ENCODE data around the gene CYP1A2. TPM values are rescaled to one million over a fixed set of nuclear protein-coding genes. Genes with fewer than 3 reads are reported as not detected.
"Not testable (repeated sequence)": the region's sequence is repeated elsewhere in the genome, so short reads cannot be mapped to it uniquely, and the experiment has no call there.

The CYP1A2 gene
- total RNA-seq, 2 experiments from 2014 or later: not detected

DNA sequence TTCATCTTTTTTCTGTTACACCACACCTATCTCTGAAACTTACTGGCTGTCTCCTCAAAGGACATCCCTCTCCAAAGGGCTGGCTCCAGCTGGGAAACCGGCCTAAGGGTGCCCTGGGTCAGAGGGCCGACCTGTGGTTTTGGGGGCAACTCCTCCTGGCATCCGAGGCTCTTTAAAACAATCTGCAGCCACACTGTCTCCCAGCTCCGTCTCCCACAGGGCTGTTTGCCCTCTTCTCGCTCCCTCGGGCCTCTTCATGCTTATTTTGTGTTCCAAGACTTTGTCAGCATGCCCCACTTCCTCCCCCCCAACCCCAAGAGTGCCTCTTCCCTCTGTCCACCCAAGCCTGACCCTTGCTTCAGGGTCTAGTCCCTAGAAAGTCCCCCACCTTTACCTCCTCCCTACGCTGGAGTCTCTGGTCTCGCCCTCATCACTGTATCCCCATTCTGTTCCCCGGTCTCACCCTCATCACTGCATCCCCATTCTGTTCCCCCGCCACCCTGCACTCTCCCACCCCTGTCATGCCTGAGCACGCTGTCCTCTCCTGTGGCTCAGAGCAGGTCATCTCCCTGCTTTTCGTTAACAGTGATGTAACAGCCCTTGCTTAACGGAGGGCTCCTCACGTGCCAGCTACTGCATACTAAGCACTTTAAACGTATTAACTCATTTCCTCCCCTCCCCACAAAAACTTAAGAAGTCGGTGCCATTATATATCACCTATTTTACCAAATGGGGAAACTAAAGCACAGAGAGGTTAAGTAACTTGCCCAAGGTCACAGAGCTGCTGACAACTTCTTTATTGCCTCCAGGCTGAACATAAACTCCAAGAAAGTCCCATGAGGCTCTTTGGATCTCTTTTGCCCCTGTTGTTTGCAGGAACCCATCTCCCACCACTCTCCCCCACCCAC lies 32.1 kb downstream of the CYP1A2 start:
- peak overlapping the region; percentile 84 for H3K4me3 Mint-ChIP-seq
- CTCF ChIA-PET: interaction anchor here (0.6 to 29.5 kb wide), 12 partner anchors 2 to 371 kb away, joined by 3 to 1193 read pairs (median 4); partner anchors contain the start of genes CSK and ULK3
- H3K4me1 Mint-ChIP-seq (ENCODE audit: low read depth): peaks cover 53% of the 10 kb centered on the region
- H3K27ac Mint-ChIP-seq: peak overlapping the region; percentile 96
- peak; percentile 78 for DNase-seq
- H3K36me3 Mint-ChIP-seq (ENCODE audit: low read depth): peaks cover 44% of the 10 kb centered on the region
- H3K27me3 Mint-ChIP-seq (ENCODE audit: low read depth): no peaks in the 10 kb centered on the region
- H3K9me3 Mint-ChIP-seq: no peaks in the 10 kb centered on the region
- intact Hi-C loops (cut with micrococcal nuclease): loop anchor here (1.0 to 10.0 kb wide), 3 partner anchors 20 to 844 kb away; partner anchors contain the start of genes SNUPN and ULK3

DNA sequence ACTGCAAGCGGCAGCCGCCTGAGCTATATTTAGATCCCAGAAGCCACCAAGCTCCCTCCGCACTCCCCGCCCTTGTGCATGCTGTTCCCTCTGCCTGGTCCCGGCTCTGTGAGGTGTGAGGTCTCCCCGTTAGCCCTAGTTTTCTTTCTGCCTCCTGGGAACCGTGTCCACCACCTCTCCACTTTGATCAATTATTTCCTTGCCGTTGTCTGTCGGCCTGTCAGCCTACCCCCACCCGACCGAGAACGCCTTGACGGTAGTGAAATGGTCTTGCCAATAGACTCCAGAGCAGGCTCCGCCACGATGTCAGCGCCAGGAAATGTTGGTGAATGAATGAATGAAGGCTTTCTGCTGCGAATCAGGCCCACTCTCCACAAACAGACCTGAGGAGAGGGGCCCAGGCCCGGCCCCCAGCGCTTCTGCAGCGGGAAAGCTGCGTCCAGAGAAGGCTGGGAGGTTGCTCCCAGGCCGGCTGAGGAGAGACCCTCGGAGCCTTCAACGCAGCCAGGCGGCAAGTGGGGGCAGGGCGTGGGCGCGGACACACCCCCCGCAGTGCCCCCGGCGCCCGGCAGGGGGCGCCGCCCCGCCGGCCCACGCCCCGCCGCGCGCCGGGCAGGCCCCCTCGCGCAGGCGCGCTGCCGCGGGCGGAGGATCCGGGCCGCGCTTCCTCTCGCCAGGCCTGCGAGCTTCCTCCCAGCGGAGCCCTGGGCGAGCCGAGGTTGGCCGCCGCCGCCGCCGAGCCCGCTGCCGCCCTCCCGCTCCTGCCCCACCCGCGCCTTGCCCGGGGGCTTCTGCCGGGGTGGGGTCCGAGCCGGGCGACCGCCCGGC lies 33.0 kb downstream of the CYP1A2 start, which contains the start of gene CSK:
CSK (plus strand) TSS at position 650 of the 828 bp plus-strand sequence. CDS start 16,218 bp downstream, outside the sequence.
- Mint-ChIP-seq H3K4me3 (peak within 1 kb of the TSS; percentile 93), H3K36me3 (ENCODE audit: low read depth) (peaks cover 49% of the 10 kb centered on the region), H3K27me3 (ENCODE audit: low read depth) (no peaks in the 10 kb centered on the region), H3K4me1 (ENCODE audit: low read depth) (peaks cover 46% of the 10 kb centered on the region), H3K27ac (peak within 1 kb of the TSS; percentile 99), H3K9me3 (no peaks in the 10 kb centered on the region)
- CTCF ChIA-PET: interaction anchor here (0.6 to 29.5 kb wide), 9 partner anchors 3 to 164 kb away, joined by 3 to 1193 read pairs (median 4); partner anchors contain the start of genes CSK and ULK3
- intact Hi-C loops (cut with micrococcal nuclease): loop anchor here (1.0 to 10.0 kb wide), 3 partner anchors 19 to 843 kb away; partner anchors contain the start of genes SNUPN and ULK3
- DNase-seq: peak; percentile 74

DNA sequence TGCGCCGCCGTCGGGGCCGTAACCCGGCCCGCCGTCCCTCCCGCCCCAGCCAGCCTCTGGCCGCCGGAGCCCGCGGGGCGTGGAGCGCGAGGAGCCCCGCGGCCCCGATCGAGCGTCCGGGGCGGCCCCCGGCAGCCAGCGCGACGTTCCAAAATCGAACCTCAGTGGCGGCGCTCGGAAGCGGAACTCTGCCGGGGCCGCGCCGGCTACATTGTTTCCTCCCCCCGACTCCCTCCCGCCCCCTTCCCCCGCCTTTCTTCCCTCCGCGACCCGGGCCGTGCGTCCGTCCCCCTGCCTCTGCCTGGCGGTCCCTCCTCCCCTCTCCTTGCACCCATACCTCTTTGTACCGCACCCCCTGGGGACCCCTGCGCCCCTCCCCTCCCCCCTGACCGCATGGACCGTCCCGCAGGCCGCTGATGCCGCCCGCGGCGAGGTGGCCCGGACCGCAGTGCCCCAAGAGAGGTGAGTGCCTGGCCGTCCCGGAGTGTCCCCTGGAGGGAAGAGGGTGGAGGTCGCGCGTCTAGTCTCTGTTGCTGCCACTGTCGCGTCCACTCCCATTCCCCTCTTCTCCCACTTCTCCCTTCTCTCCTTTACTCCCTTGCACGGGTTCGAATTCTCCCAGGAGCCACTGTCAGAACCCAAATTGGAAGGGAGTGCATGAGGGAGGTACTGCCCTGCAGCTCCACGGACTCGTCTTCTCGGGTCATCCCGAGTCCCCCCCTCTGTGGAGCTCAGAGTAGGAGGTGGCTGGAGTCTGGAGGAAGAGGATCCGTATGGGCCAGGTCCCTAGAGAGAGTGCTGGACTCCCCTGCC lies 33.8 kb downstream of the CYP1A2 start:
- CTCF ChIA-PET: interaction anchor here (0.6 to 29.5 kb wide), 5 partner anchors 4 to 311 kb away, joined by 3 to 1193 read pairs (median 3); partner anchors contain the start of gene CSK
- H3K27me3 Mint-ChIP-seq (ENCODE audit: low read depth): no peaks in the 10 kb centered on the region
- H3K4me3 Mint-ChIP-seq: peak overlapping the region; percentile 93
- peak; percentile 68 for DNase-seq
- peak overlapping the region; percentile 99 for H3K27ac Mint-ChIP-seq
- H3K4me1 Mint-ChIP-seq (ENCODE audit: low read depth): peaks cover 43% of the 10 kb centered on the region
- H3K9me3 Mint-ChIP-seq: no peaks in the 10 kb centered on the region
- intact Hi-C loops (cut with micrococcal nuclease): loop anchor here (10.0 kb wide), 1 partner anchor 842 kb away; the partner anchor contains the start of gene SNUPN
- peaks cover 49% of the 10 kb centered on the region for H3K36me3 Mint-ChIP-seq (ENCODE audit: low read depth)

DNA sequence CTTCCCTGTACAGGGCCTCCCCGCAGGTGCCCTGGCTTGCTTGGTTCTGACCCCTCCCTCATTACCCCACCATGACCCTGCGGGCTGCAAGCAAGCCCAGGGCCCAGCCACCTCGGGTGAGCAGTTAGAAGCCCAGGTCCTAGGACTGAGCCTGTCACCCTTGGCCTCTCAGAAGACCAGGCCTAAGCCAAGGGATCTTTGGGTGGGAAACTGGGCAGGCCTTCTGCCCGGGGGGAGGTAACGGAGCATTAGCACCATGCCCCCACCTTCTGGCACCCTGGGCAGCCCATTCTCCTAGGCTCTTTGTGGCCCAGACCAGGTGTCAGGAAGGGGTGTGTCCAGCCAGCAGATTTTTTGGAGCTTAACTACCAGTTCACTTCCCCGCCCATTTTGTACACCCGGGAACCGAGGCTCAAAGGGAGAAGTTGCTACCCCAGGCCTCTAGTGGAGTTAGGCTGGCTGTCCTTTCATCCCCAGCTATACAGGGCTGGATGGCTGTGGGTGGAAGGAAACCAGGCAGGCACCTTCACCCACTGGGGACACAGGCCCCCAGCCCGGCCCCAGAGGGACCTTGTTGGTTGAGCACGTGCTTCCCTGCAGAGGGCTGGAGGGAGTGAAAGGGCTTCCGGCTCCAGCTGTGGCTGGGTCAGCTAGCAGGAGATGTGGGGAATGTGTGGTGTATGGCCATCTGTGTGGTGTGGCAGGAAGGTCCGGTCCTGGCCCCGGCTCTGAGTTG lies 34.6 kb downstream of the CYP1A2 start:
- intact Hi-C loops (cut with micrococcal nuclease): loop anchor here (10.0 kb wide), 1 partner anchor 842 kb away; the partner anchor contains the start of gene SNUPN
- DNase-seq: peak; percentile 60
- Mint-ChIP-seq H3K27me3 (ENCODE audit: low read depth) (no peaks in the 10 kb centered on the region), H3K27ac (peak overlapping the region; percentile 99), H3K4me1 (ENCODE audit: low read depth) (peaks cover 43% of the 10 kb centered on the region), H3K36me3 (ENCODE audit: low read depth) (peaks cover 52% of the 10 kb centered on the region), H3K9me3 (no peaks in the 10 kb centered on the region), H3K4me3 (peak overlapping the region; percentile 93)
- CTCF ChIA-PET: interaction anchor here (0.6 to 29.5 kb wide), 5 partner anchors 5 to 312 kb away, joined by 3 to 1193 read pairs (median 9); partner anchors contain the start of gene CSK

DNA sequence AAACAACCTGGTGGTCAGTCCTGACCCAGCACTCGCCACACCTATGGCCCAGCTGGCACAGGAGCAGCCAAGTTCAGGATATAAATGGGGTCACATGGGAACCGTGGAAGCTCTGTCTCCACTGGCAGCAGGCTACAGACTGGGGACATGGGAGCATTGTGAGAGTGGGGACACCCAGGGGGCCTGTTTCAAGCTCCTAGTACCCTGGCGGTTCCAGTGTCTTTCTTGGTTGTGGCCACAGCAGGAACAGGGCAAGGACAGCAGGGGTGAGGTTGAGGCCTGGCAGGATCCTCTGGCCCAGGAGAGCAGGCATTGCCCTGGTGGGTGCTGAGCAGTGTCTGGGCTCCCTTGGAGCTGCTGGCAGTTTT lies 35.1 kb downstream of the CYP1A2 start:
- H3K9me3 Mint-ChIP-seq: no peaks in the 10 kb centered on the region
- intact Hi-C loops (cut with micrococcal nuclease): loop anchor here (10.0 kb wide), 1 partner anchor 841 kb away; the partner anchor contains the start of gene SNUPN
- CTCF ChIA-PET: interaction anchor here (0.8 to 29.5 kb wide), 7 partner anchors 5 to 152 kb away, joined by 3 to 1193 read pairs (median 4); partner anchors contain the start of genes CSK and SCAMP2

DNA sequence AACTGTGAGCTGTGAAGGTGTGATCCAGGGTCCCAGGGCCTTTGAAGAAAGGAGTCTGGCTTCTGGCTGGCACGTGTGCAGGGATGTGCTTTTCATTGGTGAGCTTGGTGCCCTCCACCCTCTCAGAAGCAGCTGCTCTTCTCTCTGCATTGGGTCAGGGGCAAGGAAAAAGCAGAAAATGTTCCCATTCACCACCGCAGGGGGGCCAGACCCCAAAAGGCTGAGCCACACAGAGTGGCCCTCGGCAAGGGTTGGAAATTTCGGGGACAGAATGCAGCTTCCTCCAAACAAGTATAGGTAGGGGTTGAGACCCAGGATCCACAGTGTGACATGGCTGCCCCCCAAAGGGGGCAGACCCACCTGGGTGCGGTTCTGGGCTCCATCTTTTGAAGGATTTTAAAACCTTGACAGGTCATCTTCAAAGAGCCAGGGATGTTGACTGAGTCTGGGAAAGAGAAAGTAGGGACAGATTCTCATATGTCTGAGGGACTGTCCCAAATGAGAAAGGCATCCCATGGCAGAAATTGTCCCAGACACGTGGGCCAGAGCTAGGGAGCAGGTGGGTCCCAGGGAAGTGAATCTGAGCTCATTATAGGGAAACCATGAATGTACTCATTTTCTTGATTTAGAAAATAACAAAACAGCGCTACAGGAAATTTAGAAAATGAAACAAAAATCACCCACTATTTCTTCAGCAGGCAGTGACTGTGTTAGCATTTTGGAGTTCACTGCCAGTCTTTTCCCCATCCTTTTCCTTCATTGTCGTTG lies 36.0 kb downstream of the CYP1A2 start:
- peaks cover 41% of the 10 kb centered on the region for H3K4me1 Mint-ChIP-seq (ENCODE audit: low read depth)
- CTCF ChIA-PET: interaction anchor here (0.6 to 29.5 kb wide), 7 partner anchors 6 to 153 kb away, joined by 3 to 1193 read pairs (median 7); partner anchors contain the start of genes CSK and SCAMP2
- no peaks in the 10 kb centered on the region for H3K27me3 Mint-ChIP-seq (ENCODE audit: low read depth)
- peaks cover 63% of the 10 kb centered on the region for H3K36me3 Mint-ChIP-seq (ENCODE audit: low read depth)
- intact Hi-C loops (cut with micrococcal nuclease): loop anchor here (5.0 to 10.0 kb wide), 4 partner anchors 242 to 840 kb away; partner anchors contain the start of genes ARID3B, C15orf39, PML and SNUPN
- DNase-seq: no peak
- peak overlapping the region; percentile 99 for H3K27ac Mint-ChIP-seq
- no peaks in the 10 kb centered on the region for H3K9me3 Mint-ChIP-seq
- peak overlapping the region; percentile 93 for H3K4me3 Mint-ChIP-seq

More for the DNA sequence above, 35.1 kb downstream of the CYP1A2 start:
- no peaks in the 10 kb centered on the region for H3K27me3 Mint-ChIP-seq (ENCODE audit: low read depth)
- H3K4me1 Mint-ChIP-seq (ENCODE audit: low read depth): peaks cover 41% of the 10 kb centered on the region
- H3K36me3 Mint-ChIP-seq (ENCODE audit: low read depth): peaks cover 56% of the 10 kb centered on the region
- peak overlapping the region; percentile 99 for H3K27ac Mint-ChIP-seq
- no peak for DNase-seq
- peak overlapping the region; percentile 93 for H3K4me3 Mint-ChIP-seq

DNA sequence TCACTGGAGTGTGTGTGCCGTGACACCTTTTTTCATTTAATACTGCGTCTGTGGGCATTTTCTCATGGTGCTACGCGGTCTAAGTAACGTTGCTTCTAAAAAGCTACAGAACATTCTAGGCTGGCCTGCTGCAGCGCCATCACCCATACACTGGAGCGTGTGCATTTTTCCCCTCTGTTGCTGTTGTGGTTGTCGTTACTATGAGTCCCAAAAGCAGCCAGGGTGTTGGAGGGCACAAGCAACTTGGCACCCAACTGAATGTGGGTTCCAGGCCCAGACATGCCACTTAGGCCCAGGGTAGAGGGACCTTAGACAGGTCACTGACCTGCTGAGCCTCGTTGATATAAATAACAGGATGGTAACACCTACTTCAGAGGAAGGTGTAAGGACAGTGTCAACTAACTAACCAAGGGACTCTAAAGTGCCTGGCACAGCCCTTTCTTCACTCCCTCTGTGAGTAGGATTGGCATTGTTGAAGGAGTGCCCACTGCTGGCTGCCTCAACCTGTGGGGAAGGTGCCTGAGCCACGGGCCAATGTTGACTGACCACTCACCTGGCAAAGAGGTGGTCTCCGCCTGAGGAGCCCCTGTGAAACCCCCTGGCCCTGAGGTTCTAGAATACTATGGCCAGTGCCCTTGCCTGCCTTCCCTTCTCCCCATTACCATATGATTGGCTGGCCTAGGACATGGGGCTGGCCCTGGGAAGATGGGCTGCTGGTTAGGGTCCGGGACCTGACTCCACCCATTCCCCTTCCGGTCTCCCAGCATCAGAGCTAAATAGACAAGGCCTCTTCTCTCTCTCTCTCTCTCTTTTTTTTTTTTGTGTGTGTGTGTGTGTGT lies 36.8 kb downstream of the CYP1A2 start:
- Mint-ChIP-seq H3K27me3 (ENCODE audit: low read depth) (no peaks in the 10 kb centered on the region), H3K9me3 (no peaks in the 10 kb centered on the region)

DNA sequence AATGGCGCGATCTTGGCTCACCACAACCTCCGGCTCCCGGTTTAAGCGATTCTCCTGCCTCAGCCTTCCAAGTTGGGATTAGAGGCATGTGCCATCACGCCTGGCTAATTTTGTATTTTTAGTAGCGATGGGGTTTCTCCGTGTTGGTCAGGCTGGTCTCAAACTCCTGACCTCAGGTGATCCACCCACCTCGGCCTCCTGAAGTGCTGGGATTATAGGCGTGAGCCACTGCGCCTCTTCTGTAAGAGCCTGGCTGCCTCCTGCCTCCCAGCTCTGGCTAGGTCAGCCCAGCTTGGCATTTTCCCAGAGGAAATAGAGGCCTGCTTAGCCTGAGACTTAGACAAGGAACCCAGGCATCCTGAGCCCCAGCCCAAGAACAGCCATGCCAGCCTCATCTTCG lies 37.4 kb downstream of the CYP1A2 start:
- not testable (repeated sequence) for H3K27me3 Mint-ChIP-seq (ENCODE audit: low read depth); DNase-seq; H3K9me3 Mint-ChIP-seq
- CTCF ChIA-PET: interaction anchor here (1.3 to 29.5 kb wide), 3 partner anchors 5 to 150 kb away, joined by 3 to 1193 read pairs (median 1193); partner anchors contain the start of gene CSK
- peak overlapping the region; percentile 99 for H3K27ac Mint-ChIP-seq
- intact Hi-C loops (cut with micrococcal nuclease): loop anchor here (2.0 to 10.0 kb wide), 5 partner anchors 244 to 839 kb away; partner anchors contain the start of genes ARID3B, C15orf39, PML and SNUPN
- H3K4me3 Mint-ChIP-seq: peak overlapping the region; percentile 93
- peaks cover 64% of the 10 kb centered on the region for H3K36me3 Mint-ChIP-seq (ENCODE audit: low read depth)
- H3K4me1 Mint-ChIP-seq (ENCODE audit: low read depth): peaks cover 44% of the 10 kb centered on the region

More for the DNA sequence above, 36.8 kb downstream of the CYP1A2 start:
- CTCF ChIA-PET: interaction anchor here (1.2 to 29.5 kb wide), 4 partner anchors 6 to 116 kb away, joined by 4 to 1193 read pairs (median 601); partner anchors contain the start of genes CSK and SCAMP2
- DNase-seq: peak; percentile 80
- H3K27ac Mint-ChIP-seq: peak overlapping the region; percentile 99
- peak overlapping the region; percentile 93 for H3K4me3 Mint-ChIP-seq
- peaks cover 40% of the 10 kb centered on the region for H3K4me1 Mint-ChIP-seq (ENCODE audit: low read depth)
- H3K36me3 Mint-ChIP-seq (ENCODE audit: low read depth): peaks cover 66% of the 10 kb centered on the region
- intact Hi-C loops (cut with micrococcal nuclease): loop anchor here (2.0 to 10.0 kb wide), 5 partner anchors 243 to 839 kb away; partner anchors contain the start of genes ARID3B, C15orf39, PML and SNUPN

Measured in activated naive CD4-positive, alpha-beta T cell treated with anti-CD3 and anti-CD28 coated beads for 36 hours (primary cell).